K562 (cell line): ENCODE data around the gene MAK. TPM values are rescaled to one million over a fixed set of nuclear protein-coding genes. Genes with fewer than 3 reads are reported as not detected.
A peak's percentile ranks its signal among the peaks of the same experiment; 100 is the strongest.

Experiments
- ATAC-seq: fragments of 200-7000 bp; cut with Tn5 transposase; 3 replicates; pipeline ENCODE4 v1.9.1; 2020; ENCODE audit warnings: moderate library complexity
- BruUV-seq: library from RNA; stranded (reverse); fragments of 400-500 nt; replicated peaks from 2 replicates; lab custom pipeline; 2021; lab: Mats Ljungman, UMichigan
- CTCF ChIA-PET: fragments of 300-600 bp; formaldehyde crosslinking; extraction: SDS; loops from one replicate; lab custom pipeline; 2021; ENCODE audit warnings: low intra/inter-chr PET ratio; lab: Yijun Ruan, JAX
- POLR2A ChIA-PET: fragments of 300-600, 350-650 bp; sonication (Branson Sonifier 250); formaldehyde crosslinking; extraction: SDS; loops from one replicate; lab custom pipeline; 2021; ENCODE audit warnings: antibody characterized with exemption, inconsistent platforms; lab: Yijun Ruan, JAX
- DNase-seq, 4 experiments: peaks; one replicate each; pipeline versions ENCODE4 v3.0.0 to v3.0.0-alpha.2; 2011 to 2018; ENCODE audit warnings: low spot score in 3 of 4, mixed read lengths in 3 of 4; ENCODE audit errors: extremely low read depth in 1 of 4
- FAIRE-seq: peaks from 2 replicates; lab custom pipeline; 2011; peaks lifted over from hg19 to GRCh38; lab: Jason Lieb, UNC
- H2AFZ ChIP-seq: 2 replicates; pipeline ENCODE4 v1.6.0; 2011; ENCODE audit warnings: low read depth, low read length, control low read depth, inconsistent platforms
- H3K27ac ChIP-seq: fragments of 200-600 bp; 3 replicates; pipeline ENCODE4 v1.8.0; 2011; ENCODE audit warnings: low read depth, mild to moderate bottlenecking, control low read depth, inconsistent platforms, low read length, moderate library complexity, mixed read lengths; ENCODE audit errors: extremely low read depth
- H3K27me3 ChIP-seq, 2 experiments: fragments of 300-600 bp in 1 of 2; 2 replicates in 1 of 2; 3 replicates in 1 of 2; pipeline versions ENCODE4 v1.6.0 to v1.8.0; 2011; ENCODE audit warnings: inconsistent platforms in 2 of 2, low read length in 2 of 2, mild to moderate bottlenecking in 1 of 2, mixed read lengths in 1 of 2, moderate library complexity in 1 of 2; ENCODE audit not compliant: control insufficient read depth in 2 of 2, insufficient read depth in 2 of 2
- H3K36me3 ChIP-seq: fragments of 300-600 bp; 3 replicates; pipeline ENCODE4 v1.8.0; 2011; ENCODE audit warnings: mild to moderate bottlenecking, low read length, inconsistent platforms; ENCODE audit not compliant: control insufficient read depth, insufficient read depth
- H3K4me1 ChIP-seq, 2 experiments: fragments of 200-600 bp in 1 of 2; replicated peaks in 1 of 2; 2 replicates in 1 of 2; 3 replicates in 1 of 2; pipeline versions ENCODE4 v1.5.1 to v1.8.0; 2011; ENCODE audit warnings: inconsistent platforms in 2 of 2, low read length in 2 of 2, mild to moderate bottlenecking in 1 of 2, mixed read lengths in 1 of 2, moderate library complexity in 1 of 2; ENCODE audit not compliant: control insufficient read depth in 2 of 2, insufficient read depth in 2 of 2
- H3K4me2 ChIP-seq: 2 replicates; pipeline ENCODE4 v1.6.1; 2011; ENCODE audit warnings: low read length, control low read depth, inconsistent platforms, mixed read lengths; ENCODE audit not compliant: insufficient read depth
- H3K4me3 ChIP-seq: fragments of 200-600 bp; sonication (generic), shearing (Covaris generic); 2 replicates; pipeline ENCODE4 v1.5.1; 2016; ENCODE audit warnings: control low read depth, inconsistent platforms
- H3K79me2 ChIP-seq: fragments of 200-600 bp; 3 replicates; pipeline ENCODE4 v1.8.0; 2011; ENCODE audit warnings: low read length, inconsistent platforms; ENCODE audit not compliant: control insufficient read depth, insufficient read depth
- H3K9ac ChIP-seq, 2 experiments: 2 replicates each; pipeline versions ENCODE4 v1.6.0 to v1.6.1; 2011; ENCODE audit warnings: low read depth in 2 of 2, low read length in 2 of 2, control low read depth in 1 of 2, inconsistent platforms in 1 of 2, mild to moderate bottlenecking in 1 of 2, mixed read lengths in 1 of 2; ENCODE audit not compliant: insufficient read depth in 1 of 2
- H3K9me1 ChIP-seq: one replicate; pipeline ENCODE4 v1.6.0; 2011; ENCODE audit warnings: inconsistent platforms, mild to moderate bottlenecking, low read length, moderate library complexity; ENCODE audit not compliant: control insufficient read depth, insufficient read depth
- H3K9me3 ChIP-seq: replicated peaks from 2 replicates; pipeline ENCODE4 v1.5.1; 2011; ENCODE audit warnings: low read depth, low read length, inconsistent platforms; ENCODE audit not compliant: control insufficient read depth, insufficient read depth
- H4K20me1 ChIP-seq: replicated peaks from 2 replicates; pipeline ENCODE4 v1.6.1; 2011; ENCODE audit warnings: low read length, inconsistent platforms, mixed read lengths; ENCODE audit not compliant: control insufficient read depth, insufficient read depth
- ASH1L ChIP-seq: fragments of 450-650 bp; IDR thresholded peaks from 2 replicates; pipeline ENCODE4 v1.6.1; 2018; ENCODE audit warnings: borderline replicate concordance, mild to moderate bottlenecking, low read depth; ENCODE audit not compliant: partially characterized antibody
- CHD1 ChIP-seq: fragments of 200-600 bp; sonication (generic); IDR thresholded peaks from one replicate; pipeline ENCODE4 v1.6.1; 2012; ENCODE audit warnings: mild to moderate bottlenecking, moderate library complexity, low read length, inconsistent platforms
- CREB3 ChIP-seq: fragments of 450-650 bp; conservative IDR thresholded peaks from 2 replicates; pipeline ENCODE4 v1.6.1; 2016; ENCODE audit warnings: missing genetic modification characterization, low read depth, mild to moderate bottlenecking, missing compliant biosample characterization, moderate library complexity
- HSF4 ChIP-seq: fragments of 250-450 bp; sonication (Bioruptor Pico); IDR thresholded peaks from 2 replicates; pipeline ENCODE4 v2.1.2; 2022; ENCODE audit warnings: mild to moderate bottlenecking, moderate library complexity, borderline replicate concordance
- NFRKB ChIP-seq: fragments of 450-650 bp; IDR thresholded peaks from 2 replicates; pipeline ENCODE4 v1.6.1; 2016; ENCODE audit warnings: low read depth
- SOX6 ChIP-seq: fragments of 450-650 bp; IDR thresholded peaks from 2 replicates; pipeline ENCODE4 v1.6.1; 2014; ENCODE audit warnings: mild to moderate bottlenecking
- ZBTB43 ChIP-seq: sonication (generic); formaldehyde crosslinking; IDR thresholded peaks from 2 replicates; pipeline ENCODE4 v1.8.0; 2023; ENCODE audit warnings: mild to moderate bottlenecking, missing genetic modification reagents
- ZNF384 ChIP-seq: IDR thresholded peaks from 2 replicates; pipeline ENCODE4 v1.6.1; 2012; ENCODE audit warnings: low read depth, low read length, improper control_type of control experiment
- ZNF644 ChIP-seq: fragments of 200-800 bp; sonication (Bioruptor generic); IDR thresholded peaks from 2 replicates; pipeline ENCODE4 v1.6.1; 2016; ENCODE audit warnings: low read depth, missing genetic modification characterization, missing compliant biosample characterization
- WGBS: fragments of 100-300 bp; shearing (Covaris generic); methylation state at CpG from one replicate; pipeline ENCODE4 v1.1.6; 2016; ENCODE audit warnings: low coverage, mixed read lengths; ENCODE audit not compliant: insufficient coverage; ENCODE audit errors: missing lambda C conversion rate; 5-methylcytosine and 5-hydroxymethylcytosine counted together
- in situ Hi-C: fragments of 300-500 bp; cut with MboI; formaldehyde crosslinking; loops from 4 replicates; pipeline ENCODE4 v1.15.0; 2018; ENCODE audit warnings: inconsistent platforms, mixed read lengths
- intact Hi-C: fragments of 100-400 bp; cut with micrococcal nuclease; formaldehyde crosslinking; loops from 2 replicates; pipeline ENCODE4 v1.14.2; 2022
- polyA plus RNA-seq, 8 experiments: library from polyadenylated mRNA; depleted of rRNA in 4 of 8; stranded (reverse) in 5 of 8; unstranded in 3 of 8; fragments of >200 nt; fragmentation: Nextera tagmentation in 2 of 8; fragmentation: Illumina TruSeq in 1 of 8; extraction: Ambion mirVana in 2 of 8; extraction: Trizol in 1 of 8; gene quantifications; 2 replicates each; pipeline versions ENCODE4 v1.2.1 to v1.2.3, GENCODE V29; 2011 to 2014; ENCODE audit warnings: inconsistent platforms in 1 of 8, missing spikeins in 1 of 8
- total RNA-seq, 7 experiments: library from RNA; depleted of rRNA in 6 of 7; stranded (reverse); fragments of >200 nt in 6 of 7; fragmentation: Illumina TruSeq in 2 of 7; extraction: Trizol in 2 of 7; gene quantifications; 2 replicates each; pipeline versions ENCODE4 v1.2.1 to v1.2.3, GENCODE V29; 2011 to 2021; ENCODE audit warnings: low replicate concordance in 1 of 7
- TF ChIP-seq, protein P1 (sequence below): IDR thresholded peaks from 2 replicates; pipeline ENCODE4 v1.6.1; 2016; ENCODE audit warnings: missing genetic modification characterization, missing compliant biosample characterization
- TF ChIP-seq, protein P2 (sequence below): fragments of 450-650 bp; formaldehyde crosslinking; IDR thresholded peaks from 2 replicates; pipeline ENCODE4 v1.4.0; 2022; ENCODE audit warnings: mild to moderate bottlenecking, moderate library complexity

Gene MAK
- total and polyA plus RNA-seq, 9 of the 15 experiments (the other 6 are each of a cell fraction or from before 2014, with no cell fraction given) = 0.25 to 1.1 (median 0.53) TPM

- intact Hi-C loops (loop anchor here (1.0 to 2.0 kb wide), 3 partner anchors 29 to 163 kb away; partner anchors contain the start of genes C6orf52, PAK1IP1 and SYCP2L), in situ Hi-C loops (no loop called here)
- H3K27me3 ChIP-seq = no peaks in the 10 kb centered on the region
- ChIA-PET POLR2A (interaction anchor here (2.8 to 4.0 kb wide), 2 partner anchors 12 to 19 kb away, joined by 10 to 48 read pairs; no protein-coding TSS in a partner anchor), CTCF (no interaction called here)
- H3K4me3 ChIP-seq = peak overlapping the region; percentile 64
- no TSS peak for BruUV-seq
- H3K27ac ChIP-seq = peak overlapping the region; percentile 88
- FAIRE-seq (no peak), ATAC-seq (no peak), DNase-seq (peak in 1 of 4 experiments; percentile 35)
- peak overlapping the region; percentile 90 for H2AFZ ChIP-seq
- WGBS = 1% methylated on average over 7 of the region's 7 CpGs
- no peaks in the 10 kb centered on the region for H4K20me1 ChIP-seq
- H3K36me3 ChIP-seq = peaks cover 35% of the 10 kb centered on the region
- peaks cover 10% of the 10 kb centered on the region for H3K9me3 ChIP-seq
- peaks cover 49% of the 10 kb centered on the region for H3K79me2 ChIP-seq
- H3K4me2 ChIP-seq = peak overlapping the region; percentile 79
- no peaks in the 10 kb centered on the region for H3K9me1 ChIP-seq
- H3K9ac ChIP-seq = peak overlapping the region; percentile 85 to 92
- H3K4me1 ChIP-seq = peaks cover 46 to 51% of the 10 kb centered on the region in 2 experiments
- TF ChIP-seq, protein P1, sequence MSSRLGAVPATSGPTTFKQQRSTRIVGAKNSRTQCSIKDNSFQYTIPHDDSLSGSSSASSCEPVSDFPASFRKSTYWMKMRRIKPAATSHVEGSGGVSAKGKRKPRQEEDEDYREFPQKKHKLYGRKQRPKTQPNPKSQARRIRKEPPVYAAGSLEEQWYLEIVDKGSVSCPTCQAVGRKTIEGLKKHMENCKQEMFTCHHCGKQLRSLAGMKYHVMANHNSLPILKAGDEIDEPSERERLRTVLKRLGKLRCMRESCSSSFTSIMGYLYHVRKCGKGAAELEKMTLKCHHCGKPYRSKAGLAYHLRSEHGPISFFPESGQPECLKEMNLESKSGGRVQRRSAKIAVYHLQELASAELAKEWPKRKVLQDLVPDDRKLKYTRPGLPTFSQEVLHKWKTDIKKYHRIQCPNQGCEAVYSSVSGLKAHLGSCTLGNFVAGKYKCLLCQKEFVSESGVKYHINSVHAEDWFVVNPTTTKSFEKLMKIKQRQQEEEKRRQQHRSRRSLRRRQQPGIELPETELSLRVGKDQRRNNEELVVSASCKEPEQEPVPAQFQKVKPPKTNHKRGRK (tag) = 0 out of 2 replicates have a peak, but pooled peaks have one; percentile 40
- peak; percentile 2 for TF ChIP-seq ASH1L
- peak; percentile 14; the same call in 1 of the 2 replicates for TF ChIP-seq NFRKB
- TF ChIP-seq HSF4 = no peak
- no peak for TF ChIP-seq ZBTB43
- no peak for TF ChIP-seq SOX6
- peak; percentile 60 for TF ChIP-seq ZNF384
- TF ChIP-seq, protein P2, sequence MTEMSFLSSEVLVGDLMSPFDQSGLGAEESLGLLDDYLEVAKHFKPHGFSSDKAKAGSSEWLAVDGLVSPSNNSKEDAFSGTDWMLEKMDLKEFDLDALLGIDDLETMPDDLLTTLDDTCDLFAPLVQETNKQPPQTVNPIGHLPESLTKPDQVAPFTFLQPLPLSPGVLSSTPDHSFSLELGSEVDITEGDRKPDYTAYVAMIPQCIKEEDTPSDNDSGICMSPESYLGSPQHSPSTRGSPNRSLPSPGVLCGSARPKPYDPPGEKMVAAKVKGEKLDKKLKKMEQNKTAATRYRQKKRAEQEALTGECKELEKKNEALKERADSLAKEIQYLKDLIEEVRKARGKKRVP (CRISPR knock-in tag) = 0 out of 2 replicates have a peak, but pooled peaks have one; percentile 2
- TF ChIP-seq ZNF644 (tag) = 0 out of 2 replicates have a peak, but pooled peaks have one; percentile 34
- no peak for TF ChIP-seq CREB3 (tag)
- peak; percentile 17 for TF ChIP-seq CHD1
Observed at GRCh38 chr6:10723567-10723881, 114.8 kb downstream of the MAK start.
